Measurements from ENCODE around the gene GKN2.

DNA sequence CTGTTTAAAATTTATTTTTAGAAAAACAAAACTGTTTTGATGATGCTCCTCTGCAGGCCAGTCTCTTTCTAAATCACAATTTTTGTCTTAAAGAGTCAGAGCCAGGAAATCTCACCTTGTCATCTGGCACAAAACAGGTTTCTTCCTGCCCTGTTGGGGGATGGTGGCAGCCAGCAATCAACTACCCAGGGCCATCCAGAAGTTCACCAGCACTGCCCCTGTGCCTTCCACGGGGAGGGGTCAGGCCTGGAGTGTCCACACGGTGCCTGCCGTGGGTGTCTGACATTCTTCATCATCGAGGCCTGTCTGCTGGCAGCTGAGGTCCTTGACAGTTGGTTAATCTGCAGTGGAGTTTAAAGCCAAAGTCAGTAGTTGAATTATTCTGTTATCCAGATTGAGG, 41.4 kb downstream of the GKN2 start:
- TF ChIP-seq EZH2 (IDR thresholded peaks at IDR 0.05; ENCODE audit: low read length, missing control alignments), result no peak
- TF ChIP-seq, protein P1, sequence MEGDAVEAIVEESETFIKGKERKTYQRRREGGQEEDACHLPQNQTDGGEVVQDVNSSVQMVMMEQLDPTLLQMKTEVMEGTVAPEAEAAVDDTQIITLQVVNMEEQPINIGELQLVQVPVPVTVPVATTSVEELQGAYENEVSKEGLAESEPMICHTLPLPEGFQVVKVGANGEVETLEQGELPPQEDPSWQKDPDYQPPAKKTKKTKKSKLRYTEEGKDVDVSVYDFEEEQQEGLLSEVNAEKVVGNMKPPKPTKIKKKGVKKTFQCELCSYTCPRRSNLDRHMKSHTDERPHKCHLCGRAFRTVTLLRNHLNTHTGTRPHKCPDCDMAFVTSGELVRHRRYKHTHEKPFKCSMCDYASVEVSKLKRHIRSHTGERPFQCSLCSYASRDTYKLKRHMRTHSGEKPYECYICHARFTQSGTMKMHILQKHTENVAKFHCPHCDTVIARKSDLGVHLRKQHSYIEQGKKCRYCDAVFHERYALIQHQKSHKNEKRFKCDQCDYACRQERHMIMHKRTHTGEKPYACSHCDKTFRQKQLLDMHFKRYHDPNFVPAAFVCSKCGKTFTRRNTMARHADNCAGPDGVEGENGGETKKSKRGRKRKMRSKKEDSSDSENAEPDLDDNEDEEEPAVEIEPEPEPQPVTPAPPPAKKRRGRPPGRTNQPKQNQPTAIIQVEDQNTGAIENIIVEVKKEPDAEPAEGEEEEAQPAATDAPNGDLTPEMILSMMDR (conservative IDR thresholded peaks at IDR 0.05 in 1 of 2, IDR thresholded peaks at IDR 0.05 in 1 of 2; ENCODE audit: low read depth in 1 of 2, low read length in 2 of 2), result no peak

All from fibroblast of lung (primary cell).